ELF-1 (cell line): ENCODE results near the gene PSMD5.
A peak's percentile ranks its signal among the peaks of the same experiment; 100 is the strongest.
"Not testable (repeated sequence)": the region's sequence is repeated elsewhere in the genome, so short reads cannot be mapped to it uniquely, and the experiment has no call there.

Experiments
- DNase-seq: peaks from one replicate; pipeline ENCODE4 v3.0.0-alpha.2; 2016; ENCODE audit warnings: low read depth, low spot score

PSMD5 gene

GRCh38 chr9:120807607-120808379, 34.9 kb downstream of the PSMD5 start:
- DNase-seq = no peak

DNA sequence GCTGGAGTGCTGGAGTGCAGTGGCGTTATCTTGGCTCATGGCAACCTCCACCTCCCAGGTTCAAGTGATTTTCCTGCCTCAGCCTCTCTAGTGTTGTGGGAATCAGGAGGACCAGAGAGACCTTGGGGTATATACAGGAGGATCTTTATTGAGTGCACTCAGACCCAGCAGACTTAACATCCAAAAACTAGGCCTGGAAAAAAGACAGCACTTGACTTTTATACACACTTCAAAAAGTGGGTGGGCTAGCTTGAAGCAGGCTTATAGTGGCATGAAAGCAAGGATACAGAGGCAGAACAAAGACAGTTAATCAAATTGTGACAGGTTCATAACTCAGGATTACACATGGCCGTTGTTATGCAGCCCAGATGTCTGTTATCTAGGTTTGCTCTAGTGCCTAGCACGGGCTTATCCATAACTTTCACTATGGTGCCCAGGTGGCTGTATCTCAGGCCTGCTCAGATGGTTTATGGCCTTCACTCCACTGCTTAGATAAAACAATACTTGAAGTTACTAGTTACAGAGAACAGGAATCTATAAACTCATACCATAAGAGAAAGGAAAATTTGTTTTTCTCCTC, 37.8 kb downstream of the PSMD5 start:
- DNase-seq = not testable (repeated sequence)

GRCh38 chr9:120801441-120801840, 41.3 kb downstream of the PSMD5 start:
- no peak for DNase-seq

GRCh38 chr9:120792898-120793765, 49.6 kb downstream of the PSMD5 start, which contains the start of gene FBXW2:
Gene FBXW2, minus strand, starts transcription at chr9:120793416. Its CDS starts 5,158 bp downstream, at chr9:120788258.
- DNase-seq = peak; percentile 96

DNA sequence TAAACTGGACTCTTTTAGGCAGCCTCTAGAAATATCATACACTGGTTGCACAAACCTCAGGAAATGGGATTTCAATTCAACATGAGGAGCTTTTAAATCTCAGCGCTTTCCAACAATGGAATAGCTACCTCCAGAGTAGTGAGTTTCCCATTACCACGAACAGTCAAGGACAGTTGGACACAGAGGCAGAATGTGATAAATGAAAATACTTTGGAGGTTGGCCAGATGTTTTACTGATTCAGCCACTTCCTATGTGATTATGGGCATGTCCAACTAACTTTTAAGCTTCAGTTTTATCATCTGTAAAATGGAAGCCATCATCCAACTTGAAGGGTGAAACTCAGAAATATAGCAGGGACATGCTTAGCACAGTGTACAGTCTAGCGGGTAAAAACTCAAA, 51.6 kb downstream of the PSMD5 start:
- DNase-seq = no peak

DNA sequence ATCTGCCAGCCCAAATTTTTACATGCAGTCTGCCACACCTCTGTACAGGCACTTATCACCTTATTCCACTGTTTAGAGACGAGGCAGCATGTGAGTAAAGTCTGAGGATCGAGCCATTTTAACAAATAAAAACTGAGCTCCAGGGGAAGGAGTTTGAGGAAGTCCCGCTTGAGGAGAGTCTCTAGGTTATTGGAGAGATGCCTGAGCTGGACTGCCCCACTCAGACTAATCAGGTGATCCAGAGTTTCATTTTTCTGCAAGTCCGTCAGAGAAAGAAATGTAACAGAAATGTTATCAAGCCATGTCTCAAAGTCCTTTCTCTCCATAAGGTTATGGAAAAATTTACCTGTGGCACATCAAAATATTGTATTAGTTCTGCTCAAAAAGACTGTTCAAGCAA, 54.8 kb downstream of the PSMD5 start:
- no peak for DNase-seq

DNA sequence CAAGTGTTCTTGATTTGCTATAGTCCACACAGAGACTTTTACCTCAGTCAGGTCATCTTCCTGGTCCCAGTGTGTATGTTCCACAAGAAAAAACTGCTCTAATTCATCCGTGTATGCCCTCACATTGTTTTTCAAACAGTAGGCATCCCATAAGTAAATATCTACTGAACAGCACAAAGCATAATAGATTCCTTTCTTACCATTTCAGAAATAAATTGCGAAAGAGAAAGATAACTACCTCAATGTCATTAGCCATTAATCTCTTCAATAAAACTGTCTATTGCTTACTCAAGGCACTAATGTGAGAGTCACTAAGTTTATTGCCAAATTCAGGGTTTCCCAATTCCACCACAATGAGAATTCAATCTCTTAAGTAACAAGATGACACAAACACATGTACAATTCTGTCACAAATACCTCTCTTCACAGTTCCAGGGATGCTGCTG, 59.1 kb downstream of the PSMD5 start:
- DNase-seq = no peak

DNA sequence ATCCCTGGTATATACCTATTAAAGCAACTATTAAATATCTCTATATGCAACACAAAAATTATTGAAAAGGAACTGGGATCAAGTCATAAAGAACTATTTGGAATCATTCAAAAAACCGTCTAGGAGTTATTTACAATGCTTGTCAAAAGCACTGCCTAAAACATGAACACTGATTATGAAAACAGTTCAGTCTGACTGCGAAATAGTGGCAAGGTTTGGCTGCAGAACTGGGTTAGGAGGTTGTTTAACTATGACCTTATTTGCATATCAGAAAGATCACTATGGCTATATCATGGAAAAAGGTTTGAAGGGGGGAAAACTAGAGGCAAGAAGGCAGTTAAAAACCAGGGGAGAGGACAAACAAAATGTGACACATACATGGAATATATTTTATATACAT, 61.5 kb downstream of the PSMD5 start:
- DNase-seq = no peak

GRCh38 chr9:120780367-120780766, 62.4 kb downstream of the PSMD5 start:
- no peak for DNase-seq

DNA sequence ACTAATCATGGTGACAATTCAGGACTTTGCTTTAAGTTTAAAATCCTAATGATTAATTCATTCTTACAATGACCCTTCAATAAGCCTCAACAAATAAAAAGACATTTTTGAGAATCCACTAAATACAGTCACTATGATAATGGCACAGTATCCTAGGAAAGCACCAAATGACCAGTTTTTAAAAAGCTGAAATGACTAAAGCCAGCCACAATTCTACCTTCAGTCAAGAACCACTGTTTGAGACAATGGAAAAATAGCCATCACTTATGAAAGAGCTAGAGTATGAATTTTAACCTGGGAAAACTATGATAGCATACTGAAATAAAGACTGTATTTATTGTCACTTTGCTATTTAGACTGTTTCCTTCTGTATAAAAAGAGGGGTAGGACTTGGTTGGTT, 63.5 kb downstream of the PSMD5 start:
- DNase-seq = no peak

DNA sequence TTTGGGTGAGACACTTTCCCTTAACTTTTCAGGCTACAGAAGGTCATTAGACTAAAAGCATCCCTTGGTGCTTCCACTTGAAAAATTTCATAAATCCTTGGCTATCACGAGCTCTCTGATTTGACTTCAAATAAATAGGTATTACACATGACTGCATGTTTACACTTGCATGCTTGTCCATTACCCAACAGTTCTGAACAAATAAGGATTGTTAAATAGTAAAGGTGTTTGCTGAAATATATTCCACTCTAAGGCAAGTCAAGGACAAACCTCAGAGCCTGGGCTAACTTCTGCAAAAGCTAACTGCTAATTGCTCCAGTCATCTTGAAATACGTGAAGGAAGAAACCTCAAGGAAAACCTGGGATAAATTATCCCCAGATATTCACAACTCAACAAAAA, 64.0 kb downstream of the PSMD5 start:
- DNase-seq = no peak

- no peak for DNase-seq
Observed at GRCh38 chr9:120777229-120777628, 65.5 kb downstream of the PSMD5 start.

GRCh38 chr9:120776788-120777187, 65.9 kb downstream of the PSMD5 start:
- DNase-seq = no peak

DNA sequence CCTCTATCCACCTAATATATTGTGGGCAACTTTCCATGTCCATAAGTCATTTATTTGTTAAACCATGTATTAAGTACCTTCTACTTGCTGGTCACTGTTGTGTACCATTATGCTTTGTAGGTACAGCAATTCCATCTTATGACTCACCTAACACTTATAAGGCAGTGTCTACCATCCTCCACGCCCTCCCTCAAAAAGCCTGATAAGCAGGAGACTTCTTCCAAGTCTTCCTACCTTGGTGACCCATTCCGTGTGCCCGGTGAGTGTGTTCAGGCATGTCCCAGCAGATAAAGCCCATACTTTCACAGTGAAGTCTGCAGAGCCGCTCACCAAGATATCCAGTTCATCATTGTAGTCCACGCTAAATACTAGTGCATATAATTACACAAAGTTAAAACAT, 66.9 kb downstream of the PSMD5 start:
- no peak for DNase-seq

- DNase-seq = no peak
Observed at GRCh38 chr9:120774719-120775118, 68.0 kb downstream of the PSMD5 start.

DNA sequence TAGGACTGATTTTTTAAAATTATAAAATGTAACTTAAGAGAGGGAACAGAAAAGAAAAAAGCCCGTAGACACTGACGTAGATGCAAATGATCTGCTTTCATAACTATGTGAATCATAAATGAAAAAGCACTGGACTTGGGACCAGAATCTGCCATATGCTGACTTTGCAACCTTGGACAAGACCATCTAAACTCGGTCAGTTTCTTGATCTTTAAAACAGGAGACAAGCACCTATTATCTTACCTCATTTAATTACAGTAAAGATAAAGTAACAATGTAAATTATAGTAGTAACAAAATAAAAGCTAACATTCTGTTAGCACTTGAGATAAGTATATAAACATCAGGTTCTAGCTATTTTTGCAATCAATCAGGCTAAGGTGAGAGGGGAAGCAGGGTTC, 69.5 kb downstream of the PSMD5 start:
- DNase-seq = no peak

DNA sequence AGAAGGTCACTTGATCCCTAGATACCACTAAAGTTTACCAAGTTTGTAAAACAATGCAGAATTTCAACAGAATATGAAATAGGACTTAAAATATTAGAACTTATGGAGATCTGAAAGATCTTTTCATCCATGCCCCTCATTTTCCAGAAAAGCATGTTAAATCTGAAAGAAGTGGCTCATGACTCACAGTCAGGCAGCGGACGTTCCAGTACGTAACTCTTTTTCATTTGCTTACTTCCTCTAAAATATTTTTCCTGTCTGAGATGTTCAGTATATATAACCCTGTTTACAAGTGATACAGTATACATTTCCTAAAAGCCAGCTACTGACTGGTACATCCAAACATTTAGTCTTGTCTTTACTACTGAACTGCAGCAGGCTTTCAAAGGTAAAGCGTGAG, 71.8 kb downstream of the PSMD5 start:
- no peak for DNase-seq

DNA sequence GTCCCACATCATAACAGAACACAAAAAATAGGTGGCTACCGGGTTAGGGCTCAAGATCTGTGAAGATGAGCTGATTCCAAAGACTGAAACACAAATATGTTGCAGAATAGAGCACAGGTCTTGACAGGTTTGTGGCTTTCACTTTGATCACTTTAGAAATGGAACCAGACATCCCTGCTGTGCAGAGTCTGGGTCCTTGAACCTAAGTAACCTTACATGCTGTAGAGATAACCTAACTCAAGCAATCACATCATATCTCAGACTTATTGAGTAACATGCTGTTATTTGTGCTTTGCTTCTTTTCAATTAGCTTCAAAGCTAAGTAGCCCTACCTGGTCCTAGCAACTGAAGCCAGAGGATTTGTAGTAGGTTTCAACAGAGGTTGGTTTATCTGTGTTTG, 73.8 kb downstream of the PSMD5 start:
- DNase-seq = no peak

- no peak for DNase-seq
Observed at GRCh38 chr9:120768247-120768646, 74.5 kb downstream of the PSMD5 start.

- DNase-seq = no peak
Observed at GRCh38 chr9:120767451-120767850, 75.3 kb downstream of the PSMD5 start.
